ENCODE data around the gene CDH1.
"Not testable (repeated sequence)": the region's sequence is repeated elsewhere in the genome, so short reads cannot be mapped to it uniquely, and the experiment has no call there.

CDH1 gene

GRCh38 chr16:68793401-68793857, 56.3 kb downstream of the CDH1 start:
- DNase-seq: no peak

- no peak for DNase-seq
Measured at GRCh38 chr16:68798398-68798797, 61.3 kb downstream of the CDH1 start.

GRCh38 chr16:68800257-68800875, 63.3 kb downstream of the CDH1 start:
- DNase-seq: peak; percentile 24

- DNase-seq: no peak
Measured at GRCh38 chr16:68802190-68802589, 65.1 kb downstream of the CDH1 start.

- DNase-seq: no peak
Measured at GRCh38 chr16:68806422-68806821, 69.3 kb downstream of the CDH1 start.

GRCh38 chr16:68806981-68807380, 69.9 kb downstream of the CDH1 start:
- no peak for DNase-seq

GRCh38 chr16:68814516-68814915, 77.4 kb downstream of the CDH1 start:
- DNase-seq: no peak

GRCh38 chr16:68823401-68824135, 86.5 kb downstream of the CDH1 start:
- DNase-seq: no peak

- DNase-seq: no peak
Measured at GRCh38 chr16:68825427-68825826, 88.3 kb downstream of the CDH1 start.

GRCh38 chr16:68826652-68827051, 89.6 kb downstream of the CDH1 start:
- no peak for DNase-seq

- DNase-seq: no peak
Measured at GRCh38 chr16:68833251-68833650, 96.2 kb downstream of the CDH1 start.

- no peak for DNase-seq
Measured at GRCh38 chr16:68834550-68834949, 97.5 kb downstream of the CDH1 start.

- DNase-seq: no peak
Measured at GRCh38 chr16:68835970-68836369, 98.9 kb downstream of the CDH1 start.

- no peak for DNase-seq
Measured at GRCh38 chr16:68839831-68840230, 102.7 kb downstream of the CDH1 start.

- not testable (repeated sequence) for DNase-seq
Measured at GRCh38 chr16:68842964-68843481, 105.9 kb downstream of the CDH1 start.

GRCh38 chr16:68843482-68844210, 106.6 kb downstream of the CDH1 start, which contains the start of gene TANGO6:
TSS of gene TANGO6 (plus strand) at chr16:68843531. CDS start at chr16:68843618, 87 bp downstream.
- peak; percentile 94 for DNase-seq

- peak; percentile 4 for DNase-seq
Measured at GRCh38 chr16:68844211-68844564, 107.1 kb downstream of the CDH1 start.

GRCh38 chr16:68848786-68849185, 111.7 kb downstream of the CDH1 start:
- no peak for DNase-seq

- no peak for DNase-seq
Measured at GRCh38 chr16:68850481-68850880, 113.4 kb downstream of the CDH1 start.

GRCh38 chr16:68851601-68852000, 114.5 kb downstream of the CDH1 start:
- DNase-seq: no peak

- DNase-seq: no peak
Measured at GRCh38 chr16:68857479-68857878, 120.4 kb downstream of the CDH1 start.

GRCh38 chr16:68859828-68860227, 122.7 kb downstream of the CDH1 start:
- no peak for DNase-seq
